Heart left ventricle (tissue), 16 donors: ENCODE results near the gene TCF7L2. TPM values are rescaled to one million over a fixed set of nuclear protein-coding genes. Genes with fewer than 3 reads are reported as not detected.
A peak's percentile ranks its signal among the peaks of the same experiment; 100 is the strongest.

Source experiments
- ATAC-seq, 4 donors: fragments of 200-7000 bp; cut with Tn5 transposase; one replicate each; pipeline ENCODE4 v1.9.1; 2020 to 2022; ENCODE audit warnings: moderate library complexity in 4 of 4, mild to moderate bottlenecking in 3 of 4, moderate number of reproducible peaks in 1 of 4
- DNase-seq, 5 donors: peaks; one replicate each; pipeline ENCODE4 v3.0.0-alpha.2; 2020
- H3K27ac ChIP-seq, 12 donors: fragments of 200-600 bp; sonication (generic) in 4 of 12; one replicate each; pipeline versions ENCODE4 v1.5.0 to v1.8.0; 2016 to 2022; ENCODE audit warnings: mild to moderate bottlenecking in 2 of 12
- H3K27me3 ChIP-seq, 9 donors: fragments of 200-600 bp; sonication (generic) in 2 of 9; one replicate each; pipeline versions ENCODE4 v1.5.1 to v1.8.0; 2016 to 2022; ENCODE audit warnings: mild to moderate bottlenecking in 3 of 9
- H3K36me3 ChIP-seq, 9 donors: fragments of 200-600 bp; sonication (generic) in 2 of 9; one replicate each; pipeline versions ENCODE4 v1.5.0 to v1.8.0; 2018 to 2022; ENCODE audit warnings: mild to moderate bottlenecking in 2 of 9
- H3K4me1 ChIP-seq, 12 donors: fragments of 200-600 bp; sonication (generic) in 4 of 12; one replicate each; pipeline versions ENCODE4 v1.5.0 to v1.8.0; 2016 to 2022; ENCODE audit warnings: mild to moderate bottlenecking in 3 of 12
- H3K4me3 ChIP-seq, 12 donors: fragments of 200-600 bp; sonication (generic) in 4 of 12; one replicate each; pipeline versions ENCODE4 v1.5.0 to v1.8.0; 2017 to 2022; ENCODE audit warnings: mild to moderate bottlenecking in 9 of 12, moderate library complexity in 4 of 12
- H3K9me3 ChIP-seq, 12 donors: fragments of 200-600 bp; sonication (generic) in 4 of 12; one replicate each; pipeline versions ENCODE4 v1.5.0 to v1.8.0; 2016 to 2022; ENCODE audit warnings: mild to moderate bottlenecking in 1 of 12
- CTCF ChIP-seq, 12 donors: fragments of 200-600 bp; sonication (generic) in 4 of 12; IDR thresholded peaks; one replicate each; pipeline versions ENCODE4 v1.5.0 to v1.8.0; 2018 to 2022; ENCODE audit warnings: antibody characterized with exemption in 12 of 12, mild to moderate bottlenecking in 5 of 12
- POLR2A ChIP-seq, 2 donors: fragments of 450-650 bp; IDR thresholded peaks; one replicate each; pipeline ENCODE4 v1.6.1; 2017; ENCODE audit warnings: antibody characterized with exemption in 2 of 2, mild to moderate bottlenecking in 2 of 2, moderate library complexity in 2 of 2
- WGBS, 4 donors: extraction: QIAGEN DNeasy Blood & Tissue Kit in 2 of 4; methylation state at CpG; one replicate each; pipeline versions ENCODE4 v1.1.5 to v1.1.7; 2013 to 2018; 5-methylcytosine and 5-hydroxymethylcytosine counted together
- intact Hi-C, 10 donors: fragments of 100-400 bp; cut with DNase I; formaldehyde crosslinking; loops; one replicate each; pipeline versions ENCODE4 v1.11.1 to v1.14.2; 2022
- polyA plus RNA-seq, 2 donors: library from polyadenylated mRNA; stranded (reverse); fragments of 200-250 nt; gene quantifications; one replicate each; pipeline ENCODE4 v1.2.3, GENCODE V29; 2013
- total RNA-seq, 9 donors: library from RNA; depleted of rRNA in 2 of 9; stranded (reverse); fragments of >200 nt in 2 of 9; fragmentation: NEBNext Ultra II Directional in 3 of 9; extraction: Animal tissue kit (Norgen Biotek cat#: 25700) in 3 of 9; gene quantifications; one replicate each; pipeline versions ENCODE4 v1.1.0 to v1.2.4, GENCODE V29; 2016 to 2023
- donor health status: ischemic (EF 13 %, LVEDD 7.1; RV severe dilation, severe dysfunction).
- donor health status: healthy with polysubstance abuse.
- donor health status: DM: no; HTN: yes; CAD: no.
- donor health status: DM: no; HTN: no; CAD: no.
- donor health status: ischemic (EF 25% LVEDD 6.9; RV normal size, moderate dysfunction).
- donor health status: ischemic (EF 25% LVEDD 5.7; RV mildly dilated, moderate dysfunction).
- donor health status: healthy.
- donor health status: DM: yes; HTN: yes; CAD: no.
- donor health status: ischemic (EF 35%, LVEDD 5.7; RV mildly dilated, moderate dysfunction).
- donor health status: nonischemic (EF 11% LVEDD 7.7; RV severe dilation, severe dysfunction).
- donor health status: DM: yes; HTN: yes; CAD: no.
- donor health status: PGD.
- donor health status: ischemic (EF 29% LVEDD 5.4; RV normal size, mild dysfunction).
- donor health status: nonischemic (EF 23%, LVEDD 6.1; RV moderate dilation, normal function).

The TCF7L2 gene
- total and polyA plus RNA-seq, 11 donors = 4.3 to 17.5 (median 8.4) TPM

- H3K9me3 ChIP-seq = no peaks in the 10 kb centered on the region
- intact Hi-C loops = loop anchor here in 1 of 10 donors (10.0 kb wide), 1 partner anchor 178 kb away; no protein-coding TSS in a partner anchor
- WGBS, 4 donors = 89 to 94% (median 92%) methylated on average over 3 of the region's 3 CpGs
- no peaks in the 10 kb centered on the region for H3K36me3 ChIP-seq
- H3K27ac ChIP-seq = no peak overlapping the region
- H3K4me1 ChIP-seq = peaks cover 0 to 17% (median 9%) of the 10 kb centered on the region in 12 donors
- TF ChIP-seq CTCF (IDR thresholded peaks at IDR 0.05) = no peak
- TF ChIP-seq POLR2A (IDR thresholded peaks at IDR 0.05) = no peak
- H3K27me3 ChIP-seq = no peaks in the 10 kb centered on the region
- peak in 1 of 5 donors; percentile 43 for DNase-seq
- ATAC-seq = no peak
- H3K4me3 ChIP-seq = no peak overlapping the region
These were observed 3.4 kb upstream of the TCF7L2 start for GRCh38 chr10:112946649-112947048.

- H3K9me3 ChIP-seq = no peaks in the 10 kb centered on the region
- intact Hi-C loops = loop anchor here in 1 of 10 donors (10.0 kb wide), 1 partner anchor 177 kb away; no protein-coding TSS in a partner anchor
- peaks cover 0 to 21% (median 10%) of the 10 kb centered on the region in 12 donors for H3K4me1 ChIP-seq
- no peak for DNase-seq
- H3K4me3 ChIP-seq = no peak overlapping the region
- 97 to 100% (median 99%) methylated on average over 1 of the region's 1 CpG for WGBS, 4 donors
- no peaks in the 10 kb centered on the region for H3K27me3 ChIP-seq
- peak overlapping the region in 2 of 12 donors; percentile 78 to 82 for H3K27ac ChIP-seq
- no peak for ATAC-seq
- no peaks in the 10 kb centered on the region for H3K36me3 ChIP-seq
- TF ChIP-seq POLR2A (IDR thresholded peaks at IDR 0.05) (no peak), CTCF (IDR thresholded peaks at IDR 0.05) (no peak)
These were observed 1.9 kb upstream of the TCF7L2 start for GRCh38 chr10:112948196-112948595.

GRCh38 chr10:112949143-112949823, 764 bp upstream of the TCF7L2 start:
- Histone ChIP-seq H3K27ac (peak overlapping the region; percentile 59 to 86 (median 80)), H3K4me1 (peaks cover 0 to 32% (median 19%) of the 10 kb centered on the region in 12 donors), H3K36me3 (no peaks in the 10 kb centered on the region), H3K4me3 (peak overlapping the region; percentile 61 to 91 (median 73)), H3K27me3 (no peaks in the 10 kb centered on the region), H3K9me3 (no peaks in the 10 kb centered on the region)
- ATAC-seq = peak in 2 of 4 donors; percentile 2
- TF ChIP-seq CTCF (IDR thresholded peaks at IDR 0.05) (no peak), POLR2A (IDR thresholded peaks at IDR 0.05) (no peak)
- WGBS, 4 donors = 19 to 35% (median 28%) methylated on average over 9 of the region's 9 CpGs
- intact Hi-C loops = loop anchor here in 1 of 10 donors (10.0 kb wide), 1 partner anchor 176 kb away; no protein-coding TSS in a partner anchor
- DNase-seq = no peak

GRCh38 chr10:112950714-112951358, 789 bp downstream of the TCF7L2 start:
- H3K27ac ChIP-seq = peak overlapping the region; percentile 82 to 97 (median 90)
- ATAC-seq (no peak), DNase-seq (peak in 4 of 5 donors; percentile 33 to 47 (median 43))
- peak overlapping the region; percentile 61 to 91 (median 73) for H3K4me3 ChIP-seq
- intact Hi-C loops = loop anchor here (2.0 to 10.0 kb wide), 11 partner anchors 54 to 434 kb away; no protein-coding TSS in a partner anchor
- H3K4me1 ChIP-seq = peaks cover 0 to 47% (median 33%) of the 10 kb centered on the region in 12 donors
- H3K27me3 ChIP-seq = no peaks in the 10 kb centered on the region
- 0 to 1% (median 1%) methylated on average over 46 to 56 of the region's 56 CpGs for WGBS, 4 donors
- H3K9me3 ChIP-seq = no peaks in the 10 kb centered on the region
- no peaks in the 10 kb centered on the region for H3K36me3 ChIP-seq
- TF ChIP-seq POLR2A (IDR thresholded peaks at IDR 0.05) (no peak), CTCF (IDR thresholded peaks at IDR 0.05) (no peak)
